NCI-H1930 (cell line): ENCODE results near the gene MOV10.

Experiments used
- DNase-seq, 2 experiments: peaks; one replicate each; lab custom pipeline; 2025; lab: John Stamatoyannopoulos, UW

Gene MOV10

DNA sequence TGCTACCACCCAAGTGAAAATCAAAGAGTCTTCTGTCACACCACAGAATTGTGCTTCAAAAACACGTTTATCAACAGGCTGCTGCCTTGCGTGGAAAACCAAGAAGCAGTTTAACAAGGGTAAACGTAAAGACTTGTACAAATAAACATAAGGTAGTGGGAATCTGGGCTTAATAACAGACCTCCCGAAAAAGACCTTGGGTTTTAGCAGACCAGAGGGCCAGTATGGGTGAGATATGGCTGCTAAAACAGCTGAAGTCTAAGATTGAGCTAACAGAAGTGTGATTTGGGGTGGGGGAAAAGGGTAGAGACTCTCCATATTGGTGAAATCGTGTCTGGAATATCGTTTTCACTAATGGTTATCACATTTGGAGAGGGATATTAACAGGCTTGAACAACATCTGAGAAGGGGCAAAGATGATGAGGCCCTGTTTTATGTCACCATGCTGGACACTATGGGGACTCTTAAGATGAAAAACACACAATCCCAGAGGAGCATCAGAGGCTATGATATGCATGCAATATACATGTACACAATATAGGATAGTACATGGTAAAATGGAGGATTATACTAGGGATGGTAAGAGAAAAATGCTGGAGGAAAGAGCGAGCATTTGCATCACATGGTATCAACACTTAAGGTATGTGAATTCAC, 1.4 kb downstream of the MOV10 start:
- DNase-seq, result no peak

DNA sequence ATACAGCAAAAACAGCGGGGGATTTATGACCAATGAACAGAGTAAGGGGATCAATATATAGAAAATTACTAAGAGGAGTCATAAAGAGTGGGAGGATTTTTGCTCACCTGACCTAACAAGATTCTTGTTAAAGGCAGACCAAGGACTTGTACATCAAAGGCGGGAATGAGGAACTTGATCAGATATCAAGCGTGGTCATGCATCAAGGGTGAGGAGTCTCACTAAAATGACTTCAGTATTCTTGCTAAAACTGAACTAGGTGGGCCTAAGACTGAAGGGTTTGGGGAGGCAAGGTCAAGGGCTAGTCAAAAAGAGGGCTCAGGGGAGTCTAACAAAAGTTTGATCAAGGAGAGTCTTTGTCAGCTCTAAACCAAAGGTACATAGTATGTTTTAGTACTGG, 2.1 kb downstream of the MOV10 start:
- DNase-seq, result no peak

DNA sequence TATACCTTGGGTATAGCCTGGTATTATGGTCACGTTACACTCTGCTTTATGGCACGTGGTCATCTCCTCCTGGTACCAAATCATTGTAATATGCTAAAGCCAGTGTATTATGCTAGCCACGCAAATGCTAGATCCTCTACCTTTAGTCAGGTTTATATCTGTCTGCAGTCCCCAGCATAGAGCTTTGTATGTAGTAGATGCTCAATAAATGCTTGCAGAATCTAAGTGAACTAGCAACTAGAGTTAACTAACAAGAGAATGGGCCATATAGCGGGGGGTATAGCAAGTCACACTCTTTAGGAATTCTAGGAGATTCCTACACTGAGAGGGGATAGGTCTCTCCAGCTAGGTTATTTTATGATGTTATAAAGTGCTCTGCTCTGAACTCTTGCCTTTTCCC, 3.0 kb downstream of the MOV10 start:
- no peak for DNase-seq

DNA sequence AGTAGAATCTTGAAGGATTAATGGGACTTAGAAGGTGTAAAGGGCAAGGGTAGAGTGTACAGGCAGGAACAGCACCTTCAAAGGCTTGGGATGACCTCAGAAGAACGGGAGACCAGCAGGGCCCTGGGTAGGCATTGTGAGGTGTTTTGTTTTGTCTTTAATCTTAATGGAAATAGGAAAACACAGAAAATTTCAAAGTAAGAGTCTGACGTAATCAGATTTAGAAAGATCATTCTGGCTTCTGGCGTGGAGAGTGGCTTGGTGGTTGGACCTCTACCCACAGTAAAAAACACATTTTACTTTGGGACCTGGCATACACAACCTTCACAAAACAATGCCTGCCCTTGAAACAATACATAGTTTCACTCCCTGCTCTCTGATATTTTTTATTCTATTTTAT, 4.1 kb downstream of the MOV10 start:
- no peak for DNase-seq

DNA sequence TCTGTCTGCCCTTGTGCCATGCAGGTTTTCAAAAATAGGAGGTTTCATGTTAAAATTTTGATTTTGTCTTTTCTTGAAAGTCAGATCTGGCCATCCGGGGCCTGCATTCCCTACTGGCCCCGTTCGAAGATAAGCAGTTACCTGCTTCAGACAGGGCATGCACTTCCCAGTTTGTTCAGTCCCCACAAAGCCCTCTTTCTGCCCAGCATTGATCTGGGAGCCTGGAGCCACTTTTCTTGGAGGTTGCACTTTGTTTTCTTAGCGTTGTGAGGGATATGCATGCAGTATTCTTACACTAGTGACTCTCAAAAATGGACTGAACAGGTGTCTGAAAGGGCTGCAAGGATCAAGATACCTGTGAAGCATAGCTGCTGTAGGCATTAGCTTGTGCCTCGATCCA, 11.5 kb downstream of the MOV10 start:
- DNase-seq, result no peak

DNA sequence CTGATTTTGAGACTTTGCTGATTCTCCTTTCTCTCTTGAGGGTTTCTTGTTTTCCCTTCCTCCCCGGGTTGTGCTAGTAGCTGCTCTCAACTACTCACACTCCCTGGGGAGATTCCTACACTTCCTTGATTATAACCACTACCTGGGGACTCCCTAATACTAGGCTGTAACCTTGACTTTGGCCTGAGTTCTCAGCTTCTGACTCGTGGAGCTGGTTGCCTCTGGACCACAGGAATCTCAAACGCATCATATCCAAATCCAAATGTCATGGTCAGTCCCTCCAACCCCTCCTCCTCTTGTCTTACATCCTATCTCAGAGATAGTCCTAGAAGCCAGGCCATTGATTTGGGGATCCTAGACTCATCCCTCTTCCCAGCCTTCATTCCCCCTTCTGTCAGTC, 12.0 kb downstream of the MOV10 start:
- DNase-seq, result no peak

DNA sequence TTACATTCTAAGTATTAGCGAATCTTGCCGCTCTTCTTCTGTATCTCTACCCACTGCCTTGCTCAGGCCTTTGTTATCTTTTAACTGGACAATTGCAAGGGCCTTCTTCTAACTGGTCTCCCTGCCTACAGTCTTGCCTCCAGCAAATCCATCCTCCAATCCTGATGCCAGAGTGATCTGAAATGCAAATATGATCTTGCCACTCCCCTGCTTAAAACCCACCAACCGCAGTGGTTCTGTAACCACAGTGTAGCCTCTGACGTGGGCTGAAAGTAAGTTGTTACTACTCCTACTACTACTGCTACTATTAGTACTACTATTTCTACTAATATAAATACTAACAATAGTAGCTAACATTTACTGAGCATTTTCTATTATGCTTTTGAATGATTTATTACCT, 12.4 kb downstream of the MOV10 start:
- DNase-seq, result no peak

DNA sequence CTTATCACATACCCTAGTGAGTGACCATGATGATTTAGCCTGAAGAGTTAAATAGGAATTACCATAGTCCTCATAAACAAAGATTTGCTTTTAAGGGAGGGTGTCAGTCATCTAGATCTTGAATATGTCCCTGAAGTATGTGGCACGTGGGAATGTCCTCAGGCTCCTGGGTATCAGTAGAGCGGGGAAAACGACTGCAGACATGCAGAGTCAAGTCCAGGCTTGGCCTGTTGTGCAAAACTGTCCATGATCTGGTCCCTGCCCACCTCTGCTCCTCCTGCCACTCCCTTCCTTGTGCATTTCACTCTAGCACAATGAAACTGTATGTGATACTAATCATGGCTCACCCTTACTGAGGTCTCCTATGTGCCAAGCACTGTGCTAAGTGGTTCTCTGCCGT, 12.9 kb downstream of the MOV10 start:
- DNase-seq, result no peak

DNA sequence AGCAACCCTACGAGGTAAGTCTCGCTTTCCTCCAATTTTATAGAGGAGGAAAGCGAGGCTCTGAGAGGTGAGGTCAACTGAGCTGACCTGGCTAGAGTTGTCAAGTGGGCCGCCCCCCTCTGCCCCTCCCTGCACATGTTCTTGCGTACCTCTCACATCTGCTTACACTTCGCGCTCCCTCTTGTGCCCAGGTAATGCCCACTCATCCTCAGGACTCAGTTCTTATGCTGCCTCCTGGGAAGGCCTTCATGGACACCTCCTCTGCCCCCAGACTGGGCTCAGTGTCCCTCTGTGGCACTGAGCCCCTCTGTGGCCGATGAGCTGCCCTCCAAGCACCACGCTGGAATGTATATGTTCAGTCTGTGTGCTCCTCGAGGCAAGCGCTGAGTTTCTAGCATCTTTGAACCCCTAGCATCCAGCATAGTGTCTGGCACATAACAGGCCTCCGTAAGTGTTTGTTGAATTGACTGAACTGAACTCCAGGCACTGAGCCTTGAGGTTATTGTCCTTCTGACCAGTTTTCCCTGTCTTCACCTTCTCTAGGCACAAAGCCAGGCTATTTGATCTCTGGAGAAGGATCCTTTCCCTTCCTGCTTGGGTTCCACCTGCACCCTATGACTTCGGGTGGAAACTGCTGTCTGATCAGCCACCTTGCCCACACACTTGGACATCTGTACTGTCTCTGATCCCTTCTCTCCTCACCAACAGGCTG, 13.5 kb downstream of the MOV10 start:
- no peak for DNase-seq

DNA sequence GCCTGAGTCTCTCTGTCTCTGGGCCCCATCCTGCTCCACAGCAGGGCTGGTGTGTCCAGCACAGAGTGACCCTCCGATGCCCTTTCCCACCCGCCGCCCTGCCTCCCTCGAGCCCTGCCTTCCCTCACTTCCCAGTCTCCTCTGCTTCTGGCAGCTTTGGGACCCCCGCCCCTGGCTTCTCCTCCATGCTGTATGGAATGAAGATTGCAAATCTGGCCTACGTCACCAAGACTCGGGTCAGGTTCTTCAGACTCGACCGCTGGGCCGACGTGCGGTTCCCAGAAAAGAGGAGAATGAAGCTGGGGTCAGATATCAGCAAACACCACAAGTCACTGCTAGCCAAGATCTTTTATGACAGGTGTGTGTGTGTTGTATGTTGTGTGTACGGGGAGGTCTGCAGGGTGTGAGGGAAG, 14.3 kb downstream of the MOV10 start:
- no peak for DNase-seq

DNA sequence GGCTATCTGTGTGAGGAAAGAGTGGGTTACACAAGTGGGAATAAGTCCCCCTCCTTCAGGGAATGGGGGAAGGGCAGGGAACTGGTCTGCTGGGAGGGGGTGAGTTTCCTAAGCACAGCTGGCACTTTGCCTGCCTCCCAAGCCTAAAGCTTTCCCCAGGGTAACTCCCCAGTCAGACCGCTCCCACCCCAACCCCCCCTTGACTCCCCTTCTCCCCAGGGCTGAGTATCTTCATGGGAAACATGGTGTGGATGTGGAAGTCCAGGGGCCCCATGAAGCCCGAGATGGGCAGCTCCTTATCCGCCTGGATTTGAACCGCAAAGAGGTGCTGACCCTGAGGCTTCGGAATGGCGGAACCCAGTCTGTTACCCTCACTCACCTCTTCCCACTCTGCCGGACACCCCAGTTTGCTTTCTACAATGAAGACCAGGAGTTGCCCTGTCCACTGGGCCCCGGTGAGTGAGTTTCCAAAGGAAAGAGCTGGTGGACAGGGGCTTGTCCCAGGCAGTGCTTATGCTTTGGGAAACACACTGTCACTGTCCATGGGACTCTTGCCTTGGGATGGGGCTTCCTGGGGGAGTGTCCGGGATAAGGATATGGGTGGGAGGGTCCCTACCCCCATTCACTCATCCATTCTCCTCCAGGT, 14.9 kb downstream of the MOV10 start:
- no peak for DNase-seq

DNA sequence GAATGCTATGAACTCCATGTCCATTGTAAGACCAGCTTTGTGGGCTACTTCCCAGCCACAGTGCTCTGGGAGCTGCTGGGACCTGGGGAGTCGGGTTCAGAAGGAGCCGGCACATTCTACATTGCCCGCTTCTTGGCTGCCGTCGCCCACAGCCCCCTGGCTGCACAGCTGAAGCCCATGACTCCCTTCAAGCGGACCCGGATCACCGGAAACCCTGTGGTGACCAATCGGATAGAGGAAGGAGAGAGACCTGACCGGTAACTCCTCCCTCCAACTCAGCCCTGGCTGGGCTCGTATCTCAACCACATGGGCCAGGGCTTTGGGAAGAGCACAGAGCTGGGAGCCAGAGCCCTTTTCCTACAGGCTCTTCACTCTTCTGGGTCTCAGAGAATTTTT, 15.4 kb downstream of the MOV10 start:
- DNase-seq, result no peak

DNA sequence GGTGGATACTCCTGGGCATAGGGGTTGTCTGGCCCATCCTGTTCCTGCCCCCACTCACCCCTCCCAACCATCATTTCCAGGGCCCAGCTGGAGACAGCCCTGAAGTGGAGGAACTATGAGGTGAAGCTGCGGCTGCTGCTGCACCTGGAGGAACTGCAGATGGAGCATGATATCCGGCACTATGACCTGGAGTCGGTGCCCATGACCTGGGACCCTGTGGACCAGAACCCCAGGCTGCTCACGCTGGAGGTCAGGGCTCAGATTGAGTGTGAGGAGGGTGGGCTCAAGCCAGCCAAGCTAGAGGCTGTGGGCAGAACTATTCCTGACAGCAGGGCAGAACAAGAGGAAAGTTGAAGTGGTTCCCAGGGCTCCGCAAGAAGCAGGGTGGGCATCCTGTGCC, 18.2 kb downstream of the MOV10 start:
- no peak for DNase-seq

DNA sequence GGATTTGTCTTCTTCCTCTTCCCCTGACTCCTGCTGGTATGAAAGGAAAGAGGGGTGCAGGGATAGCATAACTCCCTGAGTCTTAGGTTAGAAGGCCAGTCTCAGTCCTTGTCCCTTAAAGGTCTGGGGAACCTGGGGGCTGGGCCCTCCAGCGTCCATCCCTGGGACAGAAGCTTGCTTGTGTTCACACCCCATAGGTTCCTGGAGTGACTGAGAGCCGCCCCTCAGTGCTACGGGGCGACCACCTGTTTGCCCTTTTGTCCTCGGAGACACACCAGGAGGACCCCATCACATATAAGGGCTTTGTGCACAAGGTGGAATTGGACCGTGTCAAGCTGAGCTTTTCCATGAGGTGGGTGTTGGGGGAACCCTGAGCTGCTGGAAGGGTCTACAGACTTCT, 19.4 kb downstream of the MOV10 start:
- no peak for DNase-seq

DNA sequence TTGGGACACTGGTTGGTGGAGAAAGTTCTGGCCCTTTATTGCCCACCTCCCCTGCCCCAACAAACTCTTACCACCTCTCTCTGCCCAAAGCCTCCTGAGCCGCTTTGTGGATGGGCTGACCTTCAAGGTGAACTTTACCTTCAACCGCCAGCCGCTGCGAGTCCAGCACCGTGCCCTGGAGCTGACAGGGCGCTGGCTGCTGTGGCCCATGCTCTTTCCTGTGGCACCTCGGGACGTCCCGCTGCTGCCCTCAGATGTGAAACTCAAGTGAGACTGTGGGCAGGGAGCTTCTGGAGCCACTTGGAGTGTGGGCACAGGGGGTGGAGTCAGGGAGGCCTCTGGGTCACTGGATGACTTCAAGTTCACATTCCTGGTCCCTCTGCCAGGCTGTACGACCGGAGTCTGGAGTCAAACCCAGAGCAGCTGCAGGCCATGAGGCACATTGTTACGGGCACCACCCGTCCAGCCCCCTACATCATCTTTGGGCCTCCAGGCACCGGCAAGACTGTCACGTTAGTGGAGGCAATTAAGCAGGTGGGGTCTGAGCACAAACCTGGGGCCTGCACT, 20.0 kb downstream of the MOV10 start:
- no peak for DNase-seq

DNA sequence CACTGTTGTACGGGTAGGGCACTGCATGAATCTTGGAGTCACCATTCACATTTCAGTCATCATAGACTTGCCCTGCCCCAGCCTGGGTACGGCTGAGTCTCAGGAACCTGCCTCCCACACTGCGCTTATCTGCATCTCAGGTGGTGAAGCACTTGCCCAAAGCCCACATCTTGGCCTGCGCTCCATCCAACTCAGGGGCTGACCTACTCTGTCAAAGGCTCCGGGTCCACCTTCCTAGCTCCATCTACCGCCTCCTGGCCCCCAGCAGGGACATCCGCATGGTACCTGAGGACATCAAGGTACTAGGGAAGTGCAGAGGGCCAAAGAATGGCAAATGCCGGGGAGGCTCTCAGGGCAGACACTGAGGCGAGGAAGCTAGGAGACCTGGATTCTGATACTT, 20.8 kb downstream of the MOV10 start:
- no peak for DNase-seq

DNA sequence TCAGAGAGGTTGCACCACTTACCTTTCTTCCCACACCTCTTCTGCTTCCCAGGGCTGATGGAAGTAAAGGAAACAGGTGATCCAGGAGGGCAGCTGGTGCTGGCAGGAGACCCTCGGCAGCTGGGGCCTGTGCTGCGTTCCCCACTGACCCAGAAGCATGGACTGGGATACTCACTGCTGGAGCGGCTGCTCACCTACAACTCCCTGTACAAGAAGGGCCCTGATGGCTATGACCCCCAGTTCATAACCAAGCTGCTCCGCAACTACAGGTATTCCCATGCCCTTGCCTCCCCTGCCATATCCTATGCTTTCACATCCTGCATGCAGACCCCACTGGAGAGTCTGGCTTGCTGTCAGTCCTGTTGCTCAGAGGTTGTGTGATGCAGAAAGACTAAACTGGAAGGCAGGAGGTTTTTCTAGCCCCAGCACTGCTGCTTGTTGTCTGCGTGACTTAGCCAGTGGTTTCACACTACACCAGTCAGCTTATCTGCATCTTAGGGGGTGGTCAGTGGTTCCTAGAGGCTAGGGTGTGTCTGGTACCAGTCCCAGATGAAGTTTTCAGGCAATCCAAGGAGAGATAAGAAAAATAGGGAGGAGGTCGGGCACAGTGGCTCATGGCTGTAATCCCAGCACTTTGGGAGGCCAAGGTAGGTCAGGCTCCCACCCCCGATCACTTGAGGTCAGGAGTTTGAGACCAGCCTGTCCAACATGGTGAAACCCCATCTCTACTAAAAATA, 22.3 kb downstream of the MOV10 start:
- no peak for DNase-seq

DNA sequence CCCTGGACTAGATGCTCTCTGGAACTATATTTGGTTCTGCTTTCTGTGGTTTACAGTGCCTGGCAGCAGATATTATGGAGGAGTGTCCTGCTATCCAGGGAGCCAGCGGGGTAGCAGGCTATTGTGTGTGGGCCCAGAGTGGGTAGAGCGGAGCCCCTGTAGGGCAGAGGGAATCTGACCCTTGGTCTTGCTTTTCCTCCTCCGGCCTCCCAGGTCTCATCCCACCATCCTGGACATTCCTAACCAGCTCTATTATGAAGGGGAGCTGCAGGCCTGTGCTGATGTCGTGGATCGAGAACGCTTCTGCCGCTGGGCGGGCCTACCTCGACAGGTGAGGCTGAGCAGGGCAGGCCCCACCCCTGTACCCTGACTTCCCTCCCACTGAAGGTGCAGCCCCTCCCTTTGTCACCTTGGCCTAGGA, 23.3 kb downstream of the MOV10 start:
- DNase-seq, result no peak

DNA sequence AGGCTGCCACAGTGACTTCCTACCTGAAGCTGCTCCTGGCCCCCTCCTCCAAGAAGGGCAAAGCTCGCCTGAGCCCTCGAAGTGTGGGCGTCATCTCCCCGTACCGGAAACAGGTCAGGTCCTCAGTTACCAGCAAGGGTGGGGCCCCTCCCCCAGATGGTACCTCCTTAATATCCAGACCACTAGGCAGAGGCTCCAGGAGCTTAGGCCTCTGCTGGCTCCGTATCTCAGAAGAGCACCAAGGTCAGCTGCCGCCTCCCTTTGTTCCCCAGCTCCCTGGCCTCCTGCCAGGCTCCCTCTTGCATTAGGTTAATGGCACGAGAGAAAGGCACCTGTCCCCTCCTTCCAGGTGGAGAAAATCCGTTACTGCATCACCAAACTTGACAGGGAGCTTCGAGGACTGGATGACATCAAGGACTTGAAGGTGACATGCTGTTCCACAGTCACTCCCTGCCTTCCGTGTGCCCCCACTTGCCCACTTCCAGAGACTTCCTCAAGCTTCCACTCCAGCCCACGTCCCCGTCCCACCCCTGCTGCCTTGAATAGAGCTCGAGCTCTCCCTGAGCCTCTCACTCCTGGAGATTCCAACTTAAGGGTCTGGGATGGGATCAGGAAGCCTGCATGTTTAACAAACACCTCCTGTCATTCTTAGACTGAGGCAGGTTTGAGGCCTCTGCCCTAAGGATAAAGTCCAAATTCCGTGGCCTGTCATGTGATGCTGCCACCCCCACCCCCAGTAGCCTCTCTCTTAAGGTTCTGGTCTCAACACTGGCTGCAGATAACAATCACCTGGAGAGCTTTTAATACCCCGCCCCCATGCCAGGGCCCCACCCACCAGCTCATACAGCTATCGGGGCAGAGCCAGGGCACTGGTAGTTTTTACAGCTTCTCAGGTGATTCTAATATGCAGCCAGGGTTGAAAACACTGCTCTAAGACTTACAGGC, 24.2 kb downstream of the MOV10 start:
- no peak for DNase-seq

DNA sequence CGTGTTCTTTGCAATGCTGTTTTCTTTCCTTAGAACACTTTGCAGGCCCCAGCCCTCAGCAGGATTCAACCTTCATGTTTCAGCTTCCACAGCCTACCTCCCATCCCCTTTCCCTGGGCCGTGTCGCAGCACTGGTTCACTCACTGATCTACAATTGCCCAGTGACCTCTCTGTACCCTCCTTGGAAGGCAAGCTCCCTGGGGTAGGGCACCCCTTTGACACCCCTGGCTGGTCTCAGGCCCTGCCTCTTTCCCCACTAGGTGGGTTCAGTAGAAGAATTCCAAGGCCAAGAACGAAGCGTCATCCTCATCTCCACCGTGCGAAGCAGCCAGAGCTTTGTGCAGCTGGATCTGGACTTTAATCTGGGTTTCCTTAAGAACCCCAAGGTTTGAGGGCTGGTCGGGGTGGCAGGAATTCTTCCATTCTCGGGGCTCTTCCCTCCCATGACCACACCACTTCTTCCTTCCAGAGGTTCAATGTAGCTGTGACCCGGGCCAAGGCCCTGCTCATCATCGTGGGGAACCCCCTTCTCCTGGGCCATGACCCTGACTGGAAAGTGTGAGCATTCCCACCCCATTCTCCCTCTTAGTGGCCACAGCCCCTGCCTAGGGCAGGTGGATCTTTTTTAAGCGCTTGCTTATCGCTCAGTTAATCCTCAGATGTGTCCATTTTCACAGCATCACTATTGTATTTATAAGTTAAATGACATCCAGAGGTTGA, 25.1 kb downstream of the MOV10 start:
- DNase-seq, result no peak
